ENCODE data around the gene TRHDE. TPM values are rescaled to one million over a fixed set of nuclear protein-coding genes. Genes with fewer than 3 reads are reported as not detected.

The TRHDE gene
- total RNA-seq, 4 donors from 2014 or later = 0.05 to 0.81 (median 0.40) TPM

DNA sequence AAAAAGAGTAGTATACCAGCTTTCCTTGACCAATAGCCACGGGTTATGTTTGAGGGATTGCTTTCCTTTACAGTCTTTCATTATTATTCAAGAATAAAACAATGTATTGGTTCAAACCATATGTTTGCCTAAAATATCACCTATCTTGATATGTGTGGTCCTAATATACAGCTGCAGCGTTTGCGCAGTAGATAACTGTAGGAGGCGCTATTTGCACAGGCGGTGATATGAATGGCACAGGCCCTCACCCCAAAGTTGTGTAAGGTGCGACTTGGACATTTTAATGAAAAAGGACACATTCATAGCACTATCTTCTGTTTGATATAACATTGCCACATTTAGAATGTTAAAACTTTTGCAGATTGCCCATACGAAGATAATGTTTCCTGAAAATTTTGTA lies 298.4 kb downstream of the TRHDE start:
- DNase-seq = no peak
- intact Hi-C loops (cut with DNase I) = no loop called here

DNA sequence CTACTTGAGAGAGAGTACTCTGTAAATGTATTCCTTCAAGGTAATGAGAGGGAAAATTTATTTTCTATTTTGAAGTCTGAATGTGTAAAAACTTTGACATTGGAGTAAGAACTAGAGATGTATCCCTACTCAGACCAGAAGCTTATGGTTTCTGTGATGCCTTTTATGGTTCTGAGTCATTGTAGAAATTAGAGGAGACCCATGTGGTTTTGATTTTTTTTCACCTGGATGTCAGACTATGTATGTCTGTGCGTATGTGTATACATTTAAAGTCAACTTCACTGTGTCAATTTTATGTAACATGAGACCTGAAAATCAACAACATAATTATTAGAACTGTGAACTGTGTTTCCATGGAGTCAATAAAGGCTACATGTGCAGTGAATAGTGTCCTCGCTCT lies 302.0 kb downstream of the TRHDE start:
- Histone ChIP-seq H3K4me3 (replicated peaks in 1 of 3) (no peak overlapping the region), H3K27me3 (no peaks in the 10 kb centered on the region), H3K4me1 (no peaks in the 10 kb centered on the region), H3K27ac (no peak overlapping the region), H3K36me3 (no peaks in the 10 kb centered on the region), H3K9me3 (no peaks in the 10 kb centered on the region)
- no peak for DNase-seq
- no peak for TF ChIP-seq POLR2A (IDR thresholded peaks at IDR 0.05)
- TF ChIP-seq, protein P1, sequence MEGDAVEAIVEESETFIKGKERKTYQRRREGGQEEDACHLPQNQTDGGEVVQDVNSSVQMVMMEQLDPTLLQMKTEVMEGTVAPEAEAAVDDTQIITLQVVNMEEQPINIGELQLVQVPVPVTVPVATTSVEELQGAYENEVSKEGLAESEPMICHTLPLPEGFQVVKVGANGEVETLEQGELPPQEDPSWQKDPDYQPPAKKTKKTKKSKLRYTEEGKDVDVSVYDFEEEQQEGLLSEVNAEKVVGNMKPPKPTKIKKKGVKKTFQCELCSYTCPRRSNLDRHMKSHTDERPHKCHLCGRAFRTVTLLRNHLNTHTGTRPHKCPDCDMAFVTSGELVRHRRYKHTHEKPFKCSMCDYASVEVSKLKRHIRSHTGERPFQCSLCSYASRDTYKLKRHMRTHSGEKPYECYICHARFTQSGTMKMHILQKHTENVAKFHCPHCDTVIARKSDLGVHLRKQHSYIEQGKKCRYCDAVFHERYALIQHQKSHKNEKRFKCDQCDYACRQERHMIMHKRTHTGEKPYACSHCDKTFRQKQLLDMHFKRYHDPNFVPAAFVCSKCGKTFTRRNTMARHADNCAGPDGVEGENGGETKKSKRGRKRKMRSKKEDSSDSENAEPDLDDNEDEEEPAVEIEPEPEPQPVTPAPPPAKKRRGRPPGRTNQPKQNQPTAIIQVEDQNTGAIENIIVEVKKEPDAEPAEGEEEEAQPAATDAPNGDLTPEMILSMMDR (IDR thresholded peaks at IDR 0.05) = no peak
- intact Hi-C loops (cut with DNase I) = no loop called here
- WGBS, 2 donors = 92 to 94% methylated on average over 2 of the region's 2 CpGs

More for the DNA sequence above, 298.4 kb downstream of the TRHDE start:
- no peaks in the 10 kb centered on the region for H3K9me3 ChIP-seq
- no peaks in the 10 kb centered on the region for H3K36me3 ChIP-seq
- H3K4me3 ChIP-seq (replicated peaks in 1 of 3) = no peak overlapping the region
- no peaks in the 10 kb centered on the region for H3K27me3 ChIP-seq
- WGBS, 2 donors = 74 to 75% methylated on average over 7 of the region's 7 CpGs
- TF ChIP-seq, protein P1 (IDR thresholded peaks at IDR 0.05) = no peak
- TF ChIP-seq POLR2A (IDR thresholded peaks at IDR 0.05) = no peak
- no peak overlapping the region for H3K27ac ChIP-seq
- no peaks in the 10 kb centered on the region for H3K4me1 ChIP-seq

DNA sequence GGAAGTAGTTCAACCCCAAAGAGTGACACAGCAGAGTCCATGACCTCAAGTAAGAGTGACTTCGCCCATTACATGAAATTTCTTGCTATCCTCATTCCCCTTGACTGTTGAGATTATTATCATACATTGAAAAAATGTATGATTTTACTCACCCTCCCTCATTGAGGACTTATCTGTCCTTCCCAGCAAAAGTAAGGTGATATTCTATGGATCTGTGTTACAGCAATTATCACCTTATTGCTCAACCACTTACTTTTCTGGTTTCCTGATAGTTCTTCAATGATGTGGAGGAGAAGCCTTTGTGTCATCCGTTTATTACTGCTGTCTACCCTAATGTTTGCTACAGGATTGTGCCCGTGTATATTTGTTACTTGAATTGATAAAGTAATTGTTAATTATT lies 306.2 kb downstream of the TRHDE start:
- whole genome bisulfite sequencing, 2 donors = 86 to 87% methylated on average over 3 of the region's 3 CpGs
- DNase-seq = no peak
- Histone ChIP-seq H3K27ac (no peak overlapping the region), H3K27me3 (no peaks in the 10 kb centered on the region), H3K36me3 (no peaks in the 10 kb centered on the region), H3K4me3 (replicated peaks in 1 of 3) (no peak overlapping the region), H3K4me1 (no peaks in the 10 kb centered on the region), H3K9me3 (no peaks in the 10 kb centered on the region)
- intact Hi-C loops (cut with DNase I) = no loop called here
- TF ChIP-seq POLR2A (IDR thresholded peaks at IDR 0.05) = no peak
- TF ChIP-seq, protein P1 (IDR thresholded peaks at IDR 0.05) = no peak

DNA sequence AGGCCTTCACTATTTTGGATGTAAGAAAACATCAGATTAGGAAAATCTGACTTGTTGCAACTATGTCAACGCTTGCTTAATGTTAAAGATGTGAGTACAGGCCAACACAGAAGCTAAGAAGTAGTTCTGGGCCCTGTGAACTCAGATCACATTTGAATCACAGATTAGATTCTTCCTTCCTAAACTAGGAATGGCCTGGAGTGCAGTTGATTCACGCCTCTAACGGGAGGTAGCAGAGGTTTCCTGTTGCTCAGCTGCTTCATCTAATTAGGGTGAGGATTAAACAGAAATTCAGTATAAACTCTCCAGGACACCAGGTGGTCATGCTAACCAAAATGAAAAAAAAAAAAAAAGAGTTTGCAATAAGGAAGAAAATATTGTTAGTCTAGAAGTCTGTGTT lies 314.3 kb downstream of the TRHDE start:
- TF ChIP-seq, protein P1 (IDR thresholded peaks at IDR 0.05) = no peak
- TF ChIP-seq POLR2A (IDR thresholded peaks at IDR 0.05) = no peak
- no peaks in the 10 kb centered on the region for H3K4me1 ChIP-seq
- H3K9me3 ChIP-seq = no peaks in the 10 kb centered on the region
- no peak overlapping the region for H3K27ac ChIP-seq
- no peaks in the 10 kb centered on the region for H3K27me3 ChIP-seq
- no peak for DNase-seq
- WGBS, 2 donors = 42 to 52% methylated on average over 3 of the region's 3 CpGs
- H3K4me3 ChIP-seq (replicated peaks in 1 of 3) = no peak overlapping the region
- intact Hi-C loops (cut with DNase I) = no loop called here
- no peaks in the 10 kb centered on the region for H3K36me3 ChIP-seq

DNA sequence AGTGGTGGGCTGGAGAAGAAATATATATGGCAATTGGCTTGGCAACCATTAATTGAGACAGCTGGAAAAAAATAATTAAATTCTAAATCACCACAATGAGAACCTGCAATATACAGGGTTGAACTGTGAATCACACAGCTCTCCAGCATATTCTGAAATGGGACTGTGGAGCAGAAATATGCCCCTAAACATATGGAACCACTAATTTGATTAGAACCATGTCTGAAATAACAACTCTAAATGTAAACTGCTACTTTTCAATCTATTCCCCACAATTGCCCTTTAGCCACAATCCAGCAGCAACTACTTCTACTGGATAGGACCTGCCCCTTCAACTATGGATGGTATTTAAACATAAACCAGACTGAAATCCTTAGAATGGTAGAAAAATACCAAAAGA lies 330.4 kb downstream of the TRHDE start:
- TF ChIP-seq POLR2A (IDR thresholded peaks at IDR 0.05) = no peak
- TF ChIP-seq, protein P1 (IDR thresholded peaks at IDR 0.05) = no peak
- no peaks in the 10 kb centered on the region for H3K9me3 ChIP-seq
- no peaks in the 10 kb centered on the region for H3K4me1 ChIP-seq
- no peak for DNase-seq
- H3K27ac ChIP-seq = no peak overlapping the region
- intact Hi-C loops (cut with DNase I) = no loop called here
- no peaks in the 10 kb centered on the region for H3K27me3 ChIP-seq
- no peak overlapping the region for H3K4me3 ChIP-seq (replicated peaks in 1 of 3)
- H3K36me3 ChIP-seq = no peaks in the 10 kb centered on the region
